ENCODE results near the gene GOLGA6B.
"Not testable (repeated sequence)": the region's sequence is repeated elsewhere in the genome, so short reads cannot be mapped to it uniquely, and the experiment has no call there.

The GOLGA6B gene, protein sequence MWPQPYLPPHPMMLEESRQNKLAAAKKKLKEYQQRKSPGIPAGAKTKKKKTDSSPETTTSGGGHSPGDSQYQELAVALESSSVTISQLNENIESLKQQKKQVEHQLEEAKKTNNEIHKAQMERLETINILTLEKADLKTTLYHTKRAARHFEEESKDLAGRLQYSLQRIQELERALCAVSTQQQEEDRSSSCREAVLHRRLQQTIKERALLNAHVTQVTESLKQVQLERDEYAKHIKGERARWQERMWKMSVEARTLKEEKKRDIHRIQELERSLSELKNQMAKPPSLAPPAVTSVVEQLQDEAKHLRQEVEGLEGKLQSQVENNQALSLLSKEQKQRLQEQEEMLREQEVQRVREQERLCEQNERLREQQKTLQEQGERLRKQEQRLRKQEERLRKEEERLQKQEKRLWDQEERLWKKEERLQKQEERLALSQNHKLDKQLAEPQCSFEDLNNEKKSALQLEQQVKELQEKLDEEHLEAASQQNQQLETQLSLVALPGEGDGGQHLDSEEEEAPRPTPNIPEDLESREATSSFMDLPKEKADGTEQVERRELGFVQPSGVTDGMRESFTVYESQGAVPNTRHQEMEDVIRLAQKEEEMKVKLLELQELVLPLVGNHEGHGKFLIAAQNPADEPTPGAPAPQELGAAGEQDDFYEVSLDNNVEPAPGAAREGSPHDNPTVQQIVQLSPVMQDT

DNA sequence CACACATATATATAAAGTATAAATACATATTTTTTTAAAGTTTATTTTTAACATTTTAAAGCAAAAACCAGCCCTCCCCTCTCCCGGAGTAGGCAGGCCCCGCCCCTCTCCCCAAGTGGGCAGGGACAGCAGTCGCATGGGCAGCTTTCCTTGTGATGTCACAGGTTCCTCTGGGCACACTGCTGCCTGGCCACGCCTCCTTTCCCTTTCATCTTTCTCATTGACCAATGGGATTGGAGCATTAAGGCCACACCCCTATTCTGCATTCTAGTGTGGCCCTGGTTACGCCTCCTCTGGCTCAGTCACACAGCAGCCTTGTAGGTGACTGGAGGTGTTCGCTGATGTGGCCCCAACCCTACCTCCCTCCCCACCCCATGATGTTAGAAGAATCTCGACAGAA is at the start of gene GOLGA6B:
GOLGA6B (plus strand) TSS at position 301 of the 400 bp plus-strand sequence; CDS start at position 342, 41 bp downstream.
- in situ Hi-C loops (cut with MboI; ENCODE audit: low sequenced_read_pairs, unreplicated experiment): not testable (repeated sequence)

DNA sequence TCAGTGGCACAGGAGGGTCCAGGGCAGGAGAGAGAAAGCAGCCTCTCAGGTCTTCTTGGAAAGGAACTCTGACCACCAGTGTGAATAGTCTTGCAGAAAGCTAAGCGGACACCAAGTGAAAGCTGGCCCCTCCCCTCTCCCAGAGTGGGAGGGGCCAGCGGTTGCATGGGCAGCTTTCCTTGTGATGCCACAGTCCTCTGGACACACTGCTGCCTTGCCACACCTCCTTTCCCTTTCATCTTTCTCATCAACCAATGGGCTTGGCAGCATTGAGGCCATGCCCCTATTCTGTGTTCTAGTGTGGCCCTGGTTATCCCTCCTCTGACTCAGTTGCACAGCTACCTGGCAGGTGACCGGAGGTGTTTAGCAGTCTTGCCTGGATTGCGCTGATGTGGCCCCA is 49.7 kb upstream of the GOLGA6B start:
- in situ Hi-C loops (cut with MboI; ENCODE audit: low sequenced_read_pairs, unreplicated experiment): no loop called here
- no peak for DNase-seq (ENCODE audit: low spot score)
- TF ChIP-seq, protein P1, sequence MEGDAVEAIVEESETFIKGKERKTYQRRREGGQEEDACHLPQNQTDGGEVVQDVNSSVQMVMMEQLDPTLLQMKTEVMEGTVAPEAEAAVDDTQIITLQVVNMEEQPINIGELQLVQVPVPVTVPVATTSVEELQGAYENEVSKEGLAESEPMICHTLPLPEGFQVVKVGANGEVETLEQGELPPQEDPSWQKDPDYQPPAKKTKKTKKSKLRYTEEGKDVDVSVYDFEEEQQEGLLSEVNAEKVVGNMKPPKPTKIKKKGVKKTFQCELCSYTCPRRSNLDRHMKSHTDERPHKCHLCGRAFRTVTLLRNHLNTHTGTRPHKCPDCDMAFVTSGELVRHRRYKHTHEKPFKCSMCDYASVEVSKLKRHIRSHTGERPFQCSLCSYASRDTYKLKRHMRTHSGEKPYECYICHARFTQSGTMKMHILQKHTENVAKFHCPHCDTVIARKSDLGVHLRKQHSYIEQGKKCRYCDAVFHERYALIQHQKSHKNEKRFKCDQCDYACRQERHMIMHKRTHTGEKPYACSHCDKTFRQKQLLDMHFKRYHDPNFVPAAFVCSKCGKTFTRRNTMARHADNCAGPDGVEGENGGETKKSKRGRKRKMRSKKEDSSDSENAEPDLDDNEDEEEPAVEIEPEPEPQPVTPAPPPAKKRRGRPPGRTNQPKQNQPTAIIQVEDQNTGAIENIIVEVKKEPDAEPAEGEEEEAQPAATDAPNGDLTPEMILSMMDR (IDR thresholded peaks at IDR 0.05; ENCODE audit: borderline replicate concordance, control extremely low read depth, extremely low read depth, insufficient read depth, missing control alignments): no peak

More for the DNA sequence above, at the start of gene GOLGA6B:
- not testable (repeated sequence) for DNase-seq (ENCODE audit: low spot score)

DNA sequence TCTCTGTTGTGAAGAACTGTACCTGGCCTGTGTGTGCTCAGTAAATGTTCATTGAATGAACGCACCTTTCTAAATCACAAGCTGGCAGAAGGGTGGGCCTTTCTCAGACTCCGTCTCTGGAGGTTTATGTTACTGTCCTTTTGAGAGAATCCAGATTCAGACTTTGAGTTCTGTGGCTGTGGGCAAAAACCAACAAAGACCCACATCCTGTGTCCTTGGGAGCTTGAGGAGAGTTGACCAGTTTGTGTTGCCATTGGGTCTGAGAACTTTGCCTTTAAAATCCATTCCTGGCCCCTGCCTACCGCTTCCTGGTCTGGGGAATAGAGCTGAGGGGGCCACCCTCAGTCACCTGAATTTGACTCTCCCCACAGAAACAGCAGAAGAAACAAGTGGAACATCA is 46.4 kb upstream of the GOLGA6B start:
- DNase-seq (ENCODE audit: low spot score); in situ Hi-C loops (cut with MboI; ENCODE audit: low sequenced_read_pairs, unreplicated experiment): not testable (repeated sequence)

DNA sequence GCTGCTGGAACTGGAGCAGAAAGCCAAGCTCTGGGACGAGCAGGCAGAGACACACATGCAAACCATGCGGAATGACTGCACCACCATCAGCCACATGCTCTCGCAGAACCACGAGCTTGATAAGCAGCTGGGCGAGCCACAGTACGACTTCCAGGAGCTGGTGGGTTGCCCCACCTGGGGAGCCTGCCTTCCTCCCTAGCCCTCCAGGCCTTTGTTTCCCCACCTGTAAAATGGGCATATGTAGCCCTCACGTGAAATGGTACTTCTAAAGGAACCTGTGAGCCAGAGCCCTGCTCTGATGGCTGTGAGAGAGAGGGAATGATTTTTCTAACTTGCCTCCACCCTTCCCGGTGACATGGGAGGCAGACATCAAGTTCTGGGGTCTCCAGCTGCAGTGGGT is 44.6 kb upstream of the GOLGA6B start:
- TF ChIP-seq, protein P1 (IDR thresholded peaks at IDR 0.05; ENCODE audit: borderline replicate concordance, control extremely low read depth, extremely low read depth, insufficient read depth, missing control alignments): no peak
- DNase-seq (ENCODE audit: low spot score): no peak
- in situ Hi-C loops (cut with MboI; ENCODE audit: low sequenced_read_pairs, unreplicated experiment): no loop called here

DNA sequence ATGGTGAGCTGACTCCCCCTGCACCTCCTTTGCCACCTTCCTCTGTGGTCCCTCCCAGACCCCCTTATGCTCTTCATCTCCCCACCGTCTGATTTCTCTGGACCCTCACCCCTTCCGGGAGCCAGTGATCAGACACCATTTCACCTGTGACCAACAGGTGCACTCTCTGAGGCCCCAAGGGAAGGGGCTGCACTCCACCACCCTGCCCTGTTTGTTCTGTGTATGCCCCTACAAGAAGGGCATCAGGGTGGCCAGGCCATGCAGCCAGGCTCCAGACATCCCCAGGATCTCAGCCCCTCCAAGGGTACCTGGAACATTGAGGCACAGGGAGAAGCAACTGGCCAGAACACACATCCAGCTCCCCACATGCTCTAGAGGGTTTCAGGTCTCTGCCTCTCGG is 42.2 kb upstream of the GOLGA6B start:
- in situ Hi-C loops (cut with MboI; ENCODE audit: low sequenced_read_pairs, unreplicated experiment); DNase-seq (ENCODE audit: low spot score): not testable (repeated sequence)

DNA sequence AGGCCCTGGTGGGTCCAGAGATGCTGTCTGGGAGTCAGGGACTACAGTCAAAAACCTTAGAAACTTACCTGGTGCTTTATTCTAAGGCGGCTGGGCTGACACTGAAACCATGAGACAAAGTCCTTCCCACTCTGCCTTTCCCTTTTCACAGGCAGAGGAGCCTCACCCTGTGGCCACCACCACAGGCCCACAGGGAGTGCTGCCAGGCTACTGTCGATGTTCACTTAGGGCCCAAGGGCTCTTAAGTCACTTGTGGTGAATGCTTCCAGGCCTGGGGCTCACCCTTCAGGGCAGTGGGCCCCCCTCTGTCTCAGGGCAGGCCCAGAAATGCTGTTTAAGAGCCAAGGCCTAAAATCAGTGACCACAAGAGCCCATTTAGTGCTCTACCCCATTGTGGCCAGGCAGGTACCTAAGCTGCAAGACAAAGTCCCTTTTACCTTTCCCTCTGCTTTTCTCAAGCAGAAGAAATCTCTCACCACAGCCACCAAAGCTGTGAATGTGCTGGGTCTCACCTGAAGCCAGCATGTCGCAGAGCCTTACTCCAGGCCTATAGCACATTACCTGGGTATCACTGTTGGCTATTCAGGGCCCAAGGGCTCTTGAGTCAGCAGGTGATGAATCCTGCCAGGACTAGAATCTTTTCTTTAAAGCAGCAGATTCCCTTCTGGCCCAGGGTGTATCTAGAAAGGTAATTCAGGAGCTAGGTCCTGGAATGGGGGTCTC is 39.5 kb upstream of the GOLGA6B start:
- no peak for DNase-seq (ENCODE audit: low spot score)
- TF ChIP-seq, protein P1 (IDR thresholded peaks at IDR 0.05; ENCODE audit: borderline replicate concordance, control extremely low read depth, extremely low read depth, insufficient read depth, missing control alignments): no peak
- in situ Hi-C loops (cut with MboI; ENCODE audit: low sequenced_read_pairs, unreplicated experiment): no loop called here

DNA sequence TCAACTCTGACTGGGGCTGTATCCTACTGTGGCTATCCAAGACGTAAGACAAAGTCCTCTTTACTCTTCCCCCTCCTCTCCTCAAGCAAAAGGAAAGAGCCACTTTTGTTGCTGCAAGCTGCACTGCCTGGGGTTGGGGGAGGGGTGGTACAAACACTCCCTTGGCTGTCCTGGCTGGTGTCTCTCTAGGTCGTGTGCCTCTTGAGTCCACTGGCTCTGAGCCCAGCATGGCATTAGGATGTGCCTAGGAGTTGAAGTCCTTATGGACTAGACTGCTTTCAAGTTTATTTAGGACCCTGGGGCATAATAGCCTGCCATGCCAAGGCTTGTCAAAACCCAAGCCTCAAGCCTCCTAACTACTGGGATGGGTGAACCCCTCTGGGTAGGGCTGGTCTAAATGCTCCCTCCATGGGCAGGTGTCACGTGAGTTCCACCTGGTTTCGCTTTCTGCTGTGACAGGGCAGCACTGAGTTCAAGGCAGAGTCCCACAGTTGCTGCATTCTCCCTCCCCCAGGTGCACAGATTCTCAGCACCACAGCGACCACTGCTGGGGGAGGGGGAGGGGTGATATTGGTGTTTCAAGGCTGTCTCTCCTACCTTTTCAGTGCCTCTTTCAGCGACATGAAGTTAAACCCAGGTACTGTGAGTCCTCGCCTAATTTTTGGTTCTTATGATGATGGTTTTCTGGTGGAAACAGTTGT is 38.8 kb upstream of the GOLGA6B start:
- in situ Hi-C loops (cut with MboI; ENCODE audit: low sequenced_read_pairs, unreplicated experiment): not testable (repeated sequence)

DNA sequence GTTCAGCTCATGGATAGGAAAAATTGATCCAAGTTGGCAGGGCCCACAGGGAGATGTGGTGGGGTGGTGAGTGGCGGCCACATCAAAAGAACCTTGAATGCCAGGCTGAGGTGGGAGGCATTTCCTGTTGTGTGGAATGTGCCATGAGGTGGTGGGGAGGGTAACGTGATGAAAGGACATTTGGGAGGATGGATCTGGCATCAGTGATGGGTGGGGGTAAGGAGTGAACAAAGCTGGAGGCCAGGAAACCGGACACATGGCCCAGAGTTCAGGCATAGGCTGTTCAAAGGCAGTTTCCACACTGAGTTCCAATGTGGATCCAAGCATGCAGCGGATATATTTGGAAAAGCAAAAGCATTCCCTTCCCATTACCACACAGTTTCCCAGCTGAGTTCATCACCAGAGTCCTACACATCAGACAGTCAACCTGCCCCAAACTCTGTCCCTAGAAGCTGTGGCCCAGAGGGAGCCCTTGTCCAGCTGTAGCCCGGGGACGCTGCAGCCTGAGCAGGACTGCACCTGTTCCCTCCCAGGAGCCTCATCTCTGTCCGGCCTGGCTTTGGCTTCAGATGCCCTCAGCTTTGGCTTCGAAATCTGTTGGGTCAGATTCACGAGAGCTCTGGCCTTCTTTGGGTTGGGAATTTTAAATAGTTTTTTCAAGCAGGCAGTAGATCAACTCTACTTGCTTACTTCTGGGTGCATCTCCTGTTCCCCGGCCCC is 37.8 kb upstream of the GOLGA6B start:
- in situ Hi-C loops (cut with MboI; ENCODE audit: low sequenced_read_pairs, unreplicated experiment): no loop called here
- TF ChIP-seq, protein P1 (IDR thresholded peaks at IDR 0.05; ENCODE audit: borderline replicate concordance, control extremely low read depth, extremely low read depth, insufficient read depth, missing control alignments): no peak
- no peak for DNase-seq (ENCODE audit: low spot score)

More for the DNA sequence above, 38.8 kb upstream of the GOLGA6B start:
- not testable (repeated sequence) for DNase-seq (ENCODE audit: low spot score)

DNA sequence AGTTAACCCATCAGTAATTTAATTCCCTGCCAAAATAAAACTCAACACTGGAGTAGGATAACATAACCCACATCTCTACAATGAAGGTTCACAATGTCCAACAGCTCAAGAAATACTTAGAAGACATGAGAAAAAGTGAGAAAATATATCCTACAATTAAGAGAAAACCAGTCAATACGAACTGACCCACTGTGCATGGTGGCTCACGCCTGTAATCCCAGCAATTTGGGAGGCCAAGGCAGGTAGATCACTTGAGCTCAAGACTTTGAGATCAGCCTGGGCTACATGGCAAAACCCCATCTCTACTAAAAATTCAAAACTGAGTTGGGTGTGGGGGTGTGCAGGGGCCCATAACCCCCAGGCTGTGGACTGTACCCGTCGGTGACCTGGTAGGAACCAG is 30.6 kb upstream of the GOLGA6B start:
- DNase-seq (ENCODE audit: low spot score); in situ Hi-C loops (cut with MboI; ENCODE audit: low sequenced_read_pairs, unreplicated experiment): not testable (repeated sequence)

DNA sequence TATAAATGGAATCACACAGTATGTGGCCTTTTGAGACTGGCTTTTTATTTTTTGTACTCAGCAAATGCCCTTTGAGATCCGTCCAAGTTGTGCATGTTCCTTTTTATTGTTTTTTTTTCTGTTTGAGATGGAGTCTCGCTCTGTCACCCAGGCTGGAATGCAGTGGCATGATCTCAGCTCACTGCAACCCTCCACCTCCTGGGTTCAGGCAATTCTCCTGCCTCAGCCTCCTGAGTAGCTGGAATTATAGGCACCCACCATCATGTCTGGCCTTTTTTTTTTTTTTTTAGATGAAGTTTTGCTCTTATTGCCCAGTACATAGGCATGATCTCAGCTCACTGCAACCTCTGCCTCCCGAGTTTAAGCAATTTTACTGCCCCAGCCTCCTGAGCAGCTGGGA is 28.3 kb upstream of the GOLGA6B start:
- DNase-seq (ENCODE audit: low spot score); in situ Hi-C loops (cut with MboI; ENCODE audit: low sequenced_read_pairs, unreplicated experiment): not testable (repeated sequence)
